ENCODE results near the gene RNF222.

GRCh38 chr17:8365143-8365542, 32.5 kb downstream of the RNF222 start:
- TF ChIP-seq POLR2A (IDR thresholded peaks at IDR 0.05) = no peak
- TF ChIP-seq POLR2AphosphoS5 (IDR thresholded peaks at IDR 0.05) = peak in 2 of 3 donors; percentile 12 to 54
- TF ChIP-seq CTCF (IDR thresholded peaks at IDR 0.05) = no peak
- no peak for TF ChIP-seq EP300 (IDR thresholded peaks at IDR 0.05)

Measured in stomach (tissue), 4 donors.